ENCODE results near the gene HSD17B8. TPM values are rescaled to one million over a fixed set of nuclear protein-coding genes. Genes with fewer than 3 reads are reported as not detected.
A peak's percentile ranks its signal among the peaks of the same experiment; 100 is the strongest.

Gene HSD17B8
- total and polyA plus RNA-seq, 10 of the 15 experiments (the other 5 are each of a cell fraction or from before 2014, with no cell fraction given) = 3.1 to 54.3 (median 26.5) TPM

GRCh38 chr6:33248932-33249731 lies 44.7 kb downstream of the HSD17B8 start (continued):
- TF ChIP-seq SKIL (IDR thresholded peaks at IDR 0.05; ENCODE audit: low read depth, poor library complexity, severe bottlenecking) (no peak), ESRRA (IDR thresholded peaks at IDR 0.05; ENCODE audit: low read length) (no peak), HSF1 (IDR thresholded peaks at IDR 0.05; ENCODE audit: low read depth, low read length) (no peak), NFIC (IDR thresholded peaks at IDR 0.05; ENCODE audit: low read depth, low read length) (no peak; the same call in 1 of the 2 replicates), ATF7 (IDR thresholded peaks at IDR 0.05; ENCODE audit: low read depth) (no peak), ZZZ3 (IDR thresholded peaks at IDR 0.05; ENCODE audit: control insufficient read depth, insufficient read length, low read depth) (no peak), LARP7 (IDR thresholded peaks at IDR 0.05) (no peak; the same call in 1 of the 2 replicates), BRCA1 (IDR thresholded peaks at IDR 0.05; ENCODE audit: low read depth, low read length) (no peak), RAD21 (IDR thresholded peaks at IDR 0.05; ENCODE audit: insufficient read depth, low read depth, low read length) (no peak), NR2F1 (conservative IDR thresholded peaks at IDR 0.05) (peak; percentile 89), ZNF592 (IDR thresholded peaks at IDR 0.05) (no peak), PAX5 (IDR thresholded peaks at IDR 0.05; ENCODE audit: borderline replicate concordance, low read depth, low read length) (no peak), E2F8 (IDR thresholded peaks at IDR 0.05; ENCODE audit: low read depth, partially characterized antibody) (no peak), KLF5 (IDR thresholded peaks at IDR 0.05; ENCODE audit: partially characterized antibody) (no peak), NFYB (IDR thresholded peaks at IDR 0.05; ENCODE audit: insufficient read depth, low read depth, low read length) (peak; percentile 95), CHD2 (IDR thresholded peaks at IDR 0.05; ENCODE audit: borderline replicate concordance, low read depth, low read length) (peak; percentile 74), DPF2 (IDR thresholded peaks at IDR 0.05) (0 out of 2 replicates have a peak, but pooled peaks have one; percentile 38), BCL11A (IDR thresholded peaks at IDR 0.05; ENCODE audit: low read depth, low read length) (no peak), RBBP5 (conservative IDR thresholded peaks at IDR 0.05) (no peak)
